ENCODE results near the gene GPR31. TPM values are rescaled to one million over a fixed set of nuclear protein-coding genes. Genes with fewer than 3 reads are reported as not detected.

The GPR31 gene
- total and polyA plus RNA-seq, 4 donors: not detected

DNA sequence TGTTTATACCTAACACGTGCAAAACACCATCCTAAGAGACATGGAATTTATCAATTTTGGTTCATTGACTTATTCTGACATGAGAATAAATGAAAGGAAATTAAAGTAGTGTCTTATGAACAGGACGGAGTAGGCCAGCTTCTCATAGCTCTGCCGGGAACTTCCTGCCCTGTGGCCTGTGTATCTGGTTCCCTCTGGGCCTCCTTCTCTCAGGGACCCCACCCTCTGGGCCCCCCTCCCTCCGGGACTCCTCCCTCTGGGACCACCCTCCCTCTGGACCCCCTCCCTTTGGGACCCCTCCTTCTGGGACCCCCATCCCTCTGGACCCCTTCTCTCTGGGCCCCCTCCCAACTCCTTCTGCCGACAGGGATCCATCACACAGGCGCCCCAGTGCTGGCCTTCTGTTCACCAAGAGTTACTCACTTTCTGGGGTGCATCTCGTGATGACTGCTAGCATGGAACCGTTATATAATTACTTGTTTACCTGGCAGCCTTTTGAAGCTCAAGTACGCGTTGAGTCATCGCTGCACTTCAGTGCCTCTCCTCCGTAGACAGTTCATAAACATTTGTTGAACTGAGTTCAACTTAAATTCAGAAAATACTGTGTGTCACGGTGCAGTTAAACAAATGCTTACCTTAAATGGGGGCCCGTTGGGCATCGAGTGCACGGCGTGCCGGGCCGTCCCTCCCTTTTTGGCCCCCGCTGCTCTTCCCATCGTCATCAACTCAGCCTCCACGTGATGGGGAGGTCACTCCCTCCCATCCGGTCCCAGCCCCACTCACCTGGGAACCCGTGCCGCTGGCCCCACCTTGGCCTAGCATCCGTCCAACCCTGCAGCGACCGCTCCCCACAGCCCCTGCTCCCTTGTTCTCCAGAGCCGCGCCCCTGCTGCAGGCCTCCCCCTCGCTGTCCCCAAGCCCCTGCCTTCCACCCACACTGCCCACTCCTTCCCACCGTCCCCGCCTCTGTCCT lies 26.8 kb downstream of the GPR31 start:
- no peaks in the 10 kb centered on the region for H3K4me1 ChIP-seq (ENCODE audit: control insufficient read depth, insufficient read depth, low read length)
- WGBS (ENCODE audit: insufficient coverage): 93% methylated on average over 31 of the region's 33 CpGs
- H3K36me3 ChIP-seq (ENCODE audit: control insufficient read depth, insufficient read depth, low read length): no peaks in the 10 kb centered on the region
- no peak overlapping the region for H3K4me3 ChIP-seq (ENCODE audit: low read depth, low read length)
- no peaks in the 10 kb centered on the region for H3K9me3 ChIP-seq (ENCODE audit: control insufficient read depth, insufficient read depth, low read length)
- no peak overlapping the region for H3K27ac ChIP-seq (ENCODE audit: low read depth, low read length)
- no peaks in the 10 kb centered on the region for H3K27me3 ChIP-seq (ENCODE audit: control insufficient read depth, insufficient read depth, low read length)
- no peak for DNase-seq (ENCODE audit: low read depth in 4 of 6, low spot score in 6 of 6)

DNA sequence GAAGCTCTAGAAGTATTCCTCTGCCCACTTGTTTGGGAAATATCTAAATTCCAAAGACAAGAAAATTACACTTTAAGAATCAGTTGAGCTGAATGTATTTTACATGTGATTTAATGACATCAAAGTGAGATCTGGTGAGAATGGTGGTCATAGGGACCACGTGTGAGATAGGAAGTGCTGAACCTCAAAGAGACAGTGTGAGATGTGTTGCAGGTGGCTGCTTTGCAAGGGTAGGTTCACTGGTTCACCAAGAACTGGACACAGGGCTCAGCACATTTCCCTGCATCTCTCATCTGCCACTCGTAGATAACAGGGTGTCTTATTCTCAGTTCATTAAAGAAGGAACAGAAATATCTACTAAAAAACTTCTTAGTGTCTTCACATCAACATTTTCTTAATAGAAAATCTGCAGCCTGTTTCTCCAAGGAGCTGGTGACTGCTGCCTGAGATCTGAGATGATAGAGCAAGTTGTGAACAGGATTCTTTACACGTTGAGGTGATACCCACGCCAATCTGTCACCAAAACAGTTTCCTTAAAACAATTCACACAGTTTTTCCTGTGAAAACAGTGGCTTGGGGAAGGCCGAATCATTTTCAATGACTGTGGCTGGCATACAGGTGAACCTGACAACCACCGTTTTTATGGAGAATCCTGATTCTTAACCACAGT lies 27.6 kb downstream of the GPR31 start:
- H3K27me3 ChIP-seq (ENCODE audit: control insufficient read depth, insufficient read depth, low read length): no peaks in the 10 kb centered on the region
- H3K4me1 ChIP-seq (ENCODE audit: control insufficient read depth, insufficient read depth, low read length): no peaks in the 10 kb centered on the region
- no peak for DNase-seq (ENCODE audit: low read depth in 4 of 6, low spot score in 6 of 6)
- 69% methylated on average over 3 of the region's 6 CpGs for WGBS (ENCODE audit: insufficient coverage)
- H3K4me3 ChIP-seq (ENCODE audit: low read depth, low read length): no peak overlapping the region
- H3K9me3 ChIP-seq (ENCODE audit: control insufficient read depth, insufficient read depth, low read length): no peaks in the 10 kb centered on the region
- no peak overlapping the region for H3K27ac ChIP-seq (ENCODE audit: low read depth, low read length)
- no peaks in the 10 kb centered on the region for H3K36me3 ChIP-seq (ENCODE audit: control insufficient read depth, insufficient read depth, low read length)

DNA sequence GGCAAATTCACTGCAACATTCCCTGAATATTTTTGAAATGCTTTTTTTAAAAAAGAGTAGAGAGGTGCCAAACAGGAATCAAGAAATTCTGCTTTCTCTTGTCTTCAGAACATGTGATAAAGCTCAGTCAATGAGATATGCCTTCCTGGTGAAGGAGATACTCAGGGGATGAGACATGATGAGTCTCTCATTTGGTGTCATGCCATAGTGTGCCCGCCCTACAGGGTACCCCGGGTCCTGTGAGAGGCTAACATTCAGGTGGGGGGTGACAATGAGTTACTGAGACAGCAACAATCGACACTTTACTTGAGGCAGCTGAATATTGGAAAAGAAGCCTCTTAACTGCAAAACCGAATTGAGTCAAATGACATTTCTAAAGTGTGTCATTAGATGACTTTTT lies 28.2 kb downstream of the GPR31 start:
- Histone ChIP-seq H3K9me3 (ENCODE audit: control insufficient read depth, insufficient read depth, low read length) (no peaks in the 10 kb centered on the region), H3K27ac (ENCODE audit: low read depth, low read length) (no peak overlapping the region), H3K27me3 (ENCODE audit: control insufficient read depth, insufficient read depth, low read length) (no peaks in the 10 kb centered on the region), H3K4me3 (ENCODE audit: low read depth, low read length) (no peak overlapping the region), H3K36me3 (ENCODE audit: control insufficient read depth, insufficient read depth, low read length) (no peaks in the 10 kb centered on the region), H3K4me1 (ENCODE audit: control insufficient read depth, insufficient read depth, low read length) (no peaks in the 10 kb centered on the region)
- 82% methylated on average over 2 of the region's 4 CpGs for WGBS (ENCODE audit: insufficient coverage)
- no peak for DNase-seq (ENCODE audit: low read depth in 4 of 6, low spot score in 6 of 6)

DNA sequence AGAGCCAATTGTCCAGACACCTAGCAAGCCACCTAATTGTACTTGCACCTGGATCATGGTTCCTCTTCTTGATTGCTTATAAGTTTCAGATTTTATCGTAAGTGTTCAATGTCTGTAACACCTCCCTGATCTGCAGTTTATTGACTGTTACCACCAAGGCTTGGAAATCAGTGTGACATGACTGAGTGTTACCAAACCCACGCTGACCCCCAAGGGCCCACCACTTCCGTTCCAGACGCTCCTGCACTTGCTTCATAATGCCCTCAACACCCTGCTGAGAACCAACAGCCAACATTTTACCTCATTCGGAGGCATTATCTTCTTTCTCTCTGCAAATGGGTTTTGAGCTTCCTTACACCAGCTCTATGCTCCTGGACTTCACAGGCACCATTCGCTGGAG lies 28.6 kb downstream of the GPR31 start:
- 71% methylated on average over 5 of the region's 6 CpGs for WGBS (ENCODE audit: insufficient coverage)
- H3K27me3 ChIP-seq (ENCODE audit: control insufficient read depth, insufficient read depth, low read length): no peaks in the 10 kb centered on the region
- H3K36me3 ChIP-seq (ENCODE audit: control insufficient read depth, insufficient read depth, low read length): no peaks in the 10 kb centered on the region
- H3K4me1 ChIP-seq (ENCODE audit: control insufficient read depth, insufficient read depth, low read length): no peaks in the 10 kb centered on the region
- no peak overlapping the region for H3K4me3 ChIP-seq (ENCODE audit: low read depth, low read length)
- DNase-seq (ENCODE audit: low read depth in 4 of 6, low spot score in 6 of 6): no peak
- H3K9me3 ChIP-seq (ENCODE audit: control insufficient read depth, insufficient read depth, low read length): no peaks in the 10 kb centered on the region
- no peak overlapping the region for H3K27ac ChIP-seq (ENCODE audit: low read depth, low read length)

DNA sequence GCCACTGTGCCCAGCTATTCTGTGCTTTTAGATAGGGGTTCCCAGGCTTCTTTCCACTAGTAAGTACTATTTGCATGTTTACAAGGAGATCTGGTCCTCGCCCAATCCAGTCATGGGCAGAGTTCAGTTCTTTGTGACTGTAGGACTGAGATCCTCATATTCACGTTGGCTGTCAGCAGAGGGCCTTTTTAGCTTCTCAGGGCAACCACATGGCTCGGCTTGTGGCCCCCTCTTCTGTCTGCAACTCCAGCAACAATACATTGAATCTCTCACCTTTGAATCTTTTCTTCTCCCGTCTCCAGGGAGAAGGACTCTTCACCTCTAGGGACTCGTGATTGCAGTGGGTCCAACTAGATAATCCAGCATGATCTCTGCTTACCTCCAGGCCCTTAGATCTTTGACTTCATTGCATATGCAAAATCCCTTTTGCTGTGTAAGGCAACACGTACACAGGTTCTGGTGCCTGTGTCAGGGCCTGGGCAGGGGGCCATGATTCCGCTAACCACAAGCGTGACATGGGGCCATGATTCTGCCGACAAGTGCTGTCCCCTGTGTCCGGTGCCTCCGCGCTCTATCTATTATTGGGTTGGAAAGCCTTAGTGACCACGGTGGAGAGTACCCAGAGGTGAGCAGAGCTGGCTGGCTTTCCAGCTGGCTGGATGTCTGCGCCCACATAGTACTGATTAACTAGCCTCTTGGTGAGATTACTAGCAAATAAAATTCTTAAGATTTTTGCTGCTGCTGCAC lies 29.8 kb downstream of the GPR31 start:
- DNase-seq (ENCODE audit: low read depth in 4 of 6, low spot score in 6 of 6): no peak
- H3K27ac ChIP-seq (ENCODE audit: low read depth, low read length): no peak overlapping the region
- no peaks in the 10 kb centered on the region for H3K36me3 ChIP-seq (ENCODE audit: control insufficient read depth, insufficient read depth, low read length)
- WGBS (ENCODE audit: insufficient coverage): 84% methylated on average over 13 of the region's 14 CpGs
- H3K4me3 ChIP-seq (ENCODE audit: low read depth, low read length): no peak overlapping the region
- no peaks in the 10 kb centered on the region for H3K9me3 ChIP-seq (ENCODE audit: control insufficient read depth, insufficient read depth, low read length)
- H3K4me1 ChIP-seq (ENCODE audit: control insufficient read depth, insufficient read depth, low read length): no peaks in the 10 kb centered on the region
- H3K27me3 ChIP-seq (ENCODE audit: control insufficient read depth, insufficient read depth, low read length): no peaks in the 10 kb centered on the region

DNA sequence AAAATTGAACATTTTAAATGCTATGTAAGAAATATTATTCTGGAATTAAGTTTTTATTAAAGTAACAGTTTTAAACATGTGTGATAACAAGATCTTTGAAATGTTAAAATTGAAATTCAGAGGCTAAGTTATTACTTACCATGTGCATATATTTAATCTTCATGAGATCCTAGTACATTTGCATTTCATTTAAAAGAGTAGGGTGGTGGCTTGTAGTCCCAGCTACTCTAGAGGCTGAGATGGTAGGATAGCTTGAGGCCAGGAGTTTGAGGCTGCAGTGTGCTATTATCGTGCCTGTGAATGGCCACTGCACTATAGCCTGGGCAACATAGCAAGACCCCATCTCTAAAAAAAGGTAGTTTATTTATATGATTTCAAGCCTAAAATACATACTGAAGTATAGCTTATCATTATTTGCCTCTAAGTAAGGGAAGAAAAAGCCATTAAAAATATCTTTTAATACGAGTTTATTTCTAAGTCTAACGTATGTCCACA lies 31.9 kb downstream of the GPR31 start:
- H3K27me3 ChIP-seq (ENCODE audit: control insufficient read depth, insufficient read depth, low read length): no peaks in the 10 kb centered on the region
- no peaks in the 10 kb centered on the region for H3K4me1 ChIP-seq (ENCODE audit: control insufficient read depth, insufficient read depth, low read length)
- no peaks in the 10 kb centered on the region for H3K9me3 ChIP-seq (ENCODE audit: control insufficient read depth, insufficient read depth, low read length)
- no peak overlapping the region for H3K4me3 ChIP-seq (ENCODE audit: low read depth, low read length)
- H3K36me3 ChIP-seq (ENCODE audit: control insufficient read depth, insufficient read depth, low read length): no peaks in the 10 kb centered on the region
- WGBS (ENCODE audit: insufficient coverage): 90% methylated on average over 2 of the region's 3 CpGs
- no peak for DNase-seq (ENCODE audit: low read depth in 4 of 6, low spot score in 6 of 6)
- H3K27ac ChIP-seq (ENCODE audit: low read depth, low read length): no peak overlapping the region

DNA sequence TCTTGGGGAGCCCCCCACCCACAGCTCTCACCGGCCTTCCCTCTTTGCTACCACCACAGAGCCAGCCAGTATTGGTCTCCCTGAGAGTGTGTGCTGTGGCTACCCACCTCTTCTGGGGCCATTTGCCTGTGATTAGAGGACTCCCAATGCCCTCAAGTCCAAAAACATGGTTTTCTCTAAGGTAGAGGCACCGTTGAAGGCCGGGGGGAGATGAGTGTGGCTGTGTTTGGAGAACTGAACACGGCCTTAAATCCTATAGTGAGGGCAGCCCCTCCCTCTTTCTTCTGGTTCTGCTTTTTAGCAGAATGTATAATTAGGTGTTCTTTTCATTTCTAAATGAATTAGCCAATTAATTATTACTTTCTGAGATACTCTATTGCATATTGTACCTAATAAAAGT lies 32.4 kb downstream of the GPR31 start:
- Histone ChIP-seq H3K4me1 (ENCODE audit: control insufficient read depth, insufficient read depth, low read length) (no peaks in the 10 kb centered on the region), H3K36me3 (ENCODE audit: control insufficient read depth, insufficient read depth, low read length) (no peaks in the 10 kb centered on the region), H3K9me3 (ENCODE audit: control insufficient read depth, insufficient read depth, low read length) (no peaks in the 10 kb centered on the region), H3K27me3 (ENCODE audit: control insufficient read depth, insufficient read depth, low read length) (no peaks in the 10 kb centered on the region), H3K4me3 (ENCODE audit: low read depth, low read length) (no peak overlapping the region), H3K27ac (ENCODE audit: low read depth, low read length) (no peak overlapping the region)
- 72% methylated on average over 2 of the region's 4 CpGs for WGBS (ENCODE audit: insufficient coverage)
- no peak for DNase-seq (ENCODE audit: low read depth in 4 of 6, low spot score in 6 of 6)

DNA sequence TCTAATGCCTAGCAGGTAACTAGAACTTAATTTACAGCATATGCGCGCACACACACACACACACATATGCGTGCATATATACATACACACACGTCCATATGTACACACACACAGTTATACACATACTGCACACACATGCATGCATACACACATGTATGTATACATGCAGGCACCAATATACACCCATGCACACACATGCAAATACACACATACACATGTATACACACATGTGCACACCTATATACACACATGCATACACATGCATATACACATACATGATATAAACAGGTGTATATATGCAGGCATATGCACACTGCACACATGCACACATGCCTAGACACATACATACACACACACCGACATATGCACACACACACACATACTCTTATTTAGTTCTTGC lies 33.0 kb downstream of the GPR31 start:
- WGBS (ENCODE audit: insufficient coverage): 94% methylated on average over 4 of the region's 5 CpGs
- DNase-seq (ENCODE audit: low read depth in 4 of 6, low spot score in 6 of 6): no peak
- no peaks in the 10 kb centered on the region for H3K27me3 ChIP-seq (ENCODE audit: control insufficient read depth, insufficient read depth, low read length)
- no peaks in the 10 kb centered on the region for H3K9me3 ChIP-seq (ENCODE audit: control insufficient read depth, insufficient read depth, low read length)
- no peak overlapping the region for H3K4me3 ChIP-seq (ENCODE audit: low read depth, low read length)
- H3K4me1 ChIP-seq (ENCODE audit: control insufficient read depth, insufficient read depth, low read length): no peaks in the 10 kb centered on the region
- no peak overlapping the region for H3K27ac ChIP-seq (ENCODE audit: low read depth, low read length)
- no peaks in the 10 kb centered on the region for H3K36me3 ChIP-seq (ENCODE audit: control insufficient read depth, insufficient read depth, low read length)

DNA sequence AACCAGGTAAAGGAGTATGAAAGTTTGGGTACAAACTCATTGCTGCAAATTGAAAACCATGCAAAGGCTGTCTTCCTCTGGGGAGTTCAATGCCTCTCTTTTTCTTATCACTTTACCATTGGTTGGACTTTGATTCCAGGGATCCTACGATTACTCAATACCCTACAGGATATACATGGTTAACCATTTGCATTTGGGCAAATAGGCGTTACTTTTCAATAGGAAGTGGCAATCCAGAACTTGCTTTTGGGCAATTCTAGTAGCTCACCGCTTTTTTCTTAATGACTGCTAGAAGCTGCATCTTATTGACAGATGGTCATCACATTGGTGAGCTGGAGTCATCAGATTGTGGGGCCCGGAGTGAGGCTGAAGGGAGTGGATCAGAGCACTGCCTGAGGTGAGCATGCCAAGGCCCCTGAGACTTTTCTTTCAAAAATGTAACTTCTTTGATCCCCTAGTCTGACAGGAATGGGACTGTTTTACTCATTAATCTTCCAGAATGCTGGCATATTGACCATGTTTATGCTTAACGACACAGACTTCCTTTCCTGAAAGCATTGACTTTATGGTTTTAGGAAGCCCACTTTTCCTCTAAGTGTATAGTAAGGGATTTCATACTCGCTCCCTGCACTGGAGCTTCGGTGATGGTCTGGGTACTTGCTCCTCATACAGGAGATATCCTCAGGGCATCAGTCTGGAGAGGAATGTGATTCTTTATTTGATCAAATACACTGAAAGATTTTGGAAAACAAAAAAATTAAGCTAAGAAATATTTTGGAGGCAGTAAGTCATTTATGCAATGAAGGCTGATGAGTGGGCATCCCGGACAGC lies 34.7 kb downstream of the GPR31 start, which contains the start of gene CCR6:
Gene CCR6, plus strand, starts transcription at position 270 of the 831 bp plus-strand sequence. CDS start 13,039 bp downstream, outside the sequence.
- no peaks in the 10 kb centered on the region for H3K27me3 ChIP-seq (ENCODE audit: control insufficient read depth, insufficient read depth, low read length)
- WGBS (ENCODE audit: insufficient coverage): 81% methylated on average over 6 of the region's 8 CpGs
- H3K27ac ChIP-seq (ENCODE audit: low read depth, low read length): no peak within 1 kb of the TSS
- no peaks in the 10 kb centered on the region for H3K9me3 ChIP-seq (ENCODE audit: control insufficient read depth, insufficient read depth, low read length)
- no peak within 1 kb of the TSS for H3K4me3 ChIP-seq (ENCODE audit: low read depth, low read length)
- no peaks in the 10 kb centered on the region for H3K4me1 ChIP-seq (ENCODE audit: control insufficient read depth, insufficient read depth, low read length)
- no peaks in the 10 kb centered on the region for H3K36me3 ChIP-seq (ENCODE audit: control insufficient read depth, insufficient read depth, low read length)
- DNase-seq (ENCODE audit: low read depth in 4 of 6, low spot score in 6 of 6): no peak

Measured in spinal cord (tissue), 10 donors.